Measurements from ENCODE around the gene CERS4.

GRCh38 chr19:8248348-8249328, 39.5 kb downstream of the CERS4 start:
- TF ChIP-seq CTCF (IDR thresholded peaks at IDR 0.05) (no peak), POLR2A (IDR thresholded peaks at IDR 0.05) (no peak), POLR2AphosphoS5 (IDR thresholded peaks at IDR 0.05; ENCODE audit: insufficient read depth in 1 of 2, low read depth in 1 of 2) (no peak)

All from vagina (tissue), 2 donors.